ENCODE measurements around the gene KRTAP10-7.

- no peak for TF ChIP-seq CTCF (conservative IDR thresholded peaks at IDR 0.05; ENCODE audit: low read length)
- TF ChIP-seq EZH2phosphoT487 (IDR thresholded peaks at IDR 0.05; ENCODE audit: borderline replicate concordance), result no peak
Observed at GRCh38 chr21:44571844-44572782, 28.3 kb upstream of the KRTAP10-7 start.

Measured in Loucy (cell line).